Hematopoietic multipotent progenitor cell treated with erythropoietin and hydrocortisone succinate and interleukin-3 and kit ligand, for 8 days (in vitro differentiated cells): ENCODE results near the gene MANEAL.

ENCODE experiments used
- DNase-seq: peaks from one replicate; pipeline ENCODE4 v3.0.0-alpha.2; 2015

The MANEAL gene

GRCh38 chr1:37828410-37829074 lies 34.9 kb downstream of the MANEAL start:
- no peak for DNase-seq

- DNase-seq: no peak
These were observed 37.5 kb downstream of the MANEAL start for GRCh38 chr1:37831109-37831508.

GRCh38 chr1:37831809-37832208 lies 38.2 kb downstream of the MANEAL start:
- DNase-seq: no peak

- no peak for DNase-seq
These were observed 43.1 kb downstream of the MANEAL start for GRCh38 chr1:37836788-37837187.

- no peak for DNase-seq
These were observed 46.0 kb downstream of the MANEAL start for GRCh38 chr1:37839676-37840075.

GRCh38 chr1:37840711-37841110 lies 47.1 kb downstream of the MANEAL start:
- no peak for DNase-seq

- DNase-seq: no peak
These were observed 48.0 kb downstream of the MANEAL start for GRCh38 chr1:37841652-37842051.

- DNase-seq: no peak
These were observed 50.9 kb downstream of the MANEAL start for GRCh38 chr1:37844536-37844935.

GRCh38 chr1:37845049-37845646 lies 51.5 kb downstream of the MANEAL start:
- no peak for DNase-seq

GRCh38 chr1:37845786-37846185 lies 52.1 kb downstream of the MANEAL start:
- DNase-seq: no peak

GRCh38 chr1:37846647-37847339 lies 53.1 kb downstream of the MANEAL start:
- no peak for DNase-seq

- no peak for DNase-seq
These were observed 55.8 kb downstream of the MANEAL start for GRCh38 chr1:37849480-37849879.

- DNase-seq: no peak
These were observed 56.8 kb downstream of the MANEAL start for GRCh38 chr1:37850352-37850955.
